Endothelial cell of umbilical vein (primary cell): Measurements from ENCODE around the gene ADCYAP1R1. TPM values are rescaled to one million over a fixed set of nuclear protein-coding genes. Genes with fewer than 3 reads are reported as not detected.

ENCODE experiments used
- BruUV-seq: library from RNA; stranded (reverse); fragments of 400-500 nt; replicated peaks from 2 replicates; lab custom pipeline; 2021; lab: Mats Ljungman, UMichigan
- CTCF ChIA-PET: fragments of 300-600, 350-600 bp; sonication (Branson Sonifier 250); formaldehyde crosslinking; loops from one replicate; lab custom pipeline; 2021; ENCODE audit warnings: antibody characterized with exemption, inconsistent platforms; lab: Charles Lee
- POLR2A ChIA-PET: fragments of 300-600, 350-600 bp; sonication (Branson Sonifier 250); formaldehyde crosslinking; loops from one replicate; lab custom pipeline; 2021; ENCODE audit warnings: antibody characterized with exemption, inconsistent platforms; lab: Charles Lee
- DNase-seq: peaks from one replicate; pipeline ENCODE4 v3.0.0-alpha.2; 2011; ENCODE audit warnings: low read depth, low spot score
- FAIRE-seq: peaks from 2 replicates; lab custom pipeline; 2011; peaks lifted over from hg19 to GRCh38; lab: Jason Lieb, UNC
- H2AFZ ChIP-seq: 2 replicates; pipeline ENCODE4 v1.6.0; 2012; ENCODE audit warnings: low read depth, low read length, control low read depth, inconsistent platforms
- H3K27ac ChIP-seq: 2 replicates; pipeline ENCODE4 v1.5.1; 2011; ENCODE audit warnings: low read depth, mild to moderate bottlenecking, control low read depth, low read length, moderate library complexity; ENCODE audit not compliant: insufficient read depth
- H3K27me3 ChIP-seq, 2 experiments: 2 replicates each; pipeline versions ENCODE4 v1.6.0 to v1.6.1; 2011; ENCODE audit warnings: low read length in 2 of 2, mixed read lengths in 1 of 2; ENCODE audit not compliant: control insufficient read depth in 2 of 2, insufficient read depth in 2 of 2
- H3K36me3 ChIP-seq, 2 experiments: 2 replicates in 1 of 2; 3 replicates in 1 of 2; pipeline ENCODE4 v1.5.1; 2011; ENCODE audit warnings: low read length in 2 of 2, mild to moderate bottlenecking in 1 of 2, moderate library complexity in 1 of 2; ENCODE audit not compliant: control insufficient read depth in 2 of 2, insufficient read depth in 2 of 2; ENCODE audit errors: extremely low read depth in 1 of 2
- H3K4me1 ChIP-seq: 3 replicates; pipeline ENCODE4 v1.5.1; 2011; ENCODE audit warnings: mild to moderate bottlenecking, low read length; ENCODE audit not compliant: control insufficient read depth, insufficient read depth; ENCODE audit errors: extremely low read depth
- H3K4me2 ChIP-seq: 2 replicates; pipeline ENCODE4 v1.6.1; 2011; ENCODE audit warnings: low read length, control low read depth, mixed read lengths; ENCODE audit not compliant: insufficient read depth
- H3K4me3 ChIP-seq, 3 experiments: fragments of 200-600 bp in 1 of 3; sonication (generic), shearing (Covaris generic) in 1 of 3; replicated peaks in 1 of 3; 2 replicates each; pipeline ENCODE4 v1.5.1; 2011 to 2016; ENCODE audit warnings: control low read depth in 3 of 3, low read length in 3 of 3, mild to moderate bottlenecking in 2 of 3, inconsistent platforms in 1 of 3, low read depth in 1 of 3, moderate library complexity in 1 of 3; ENCODE audit not compliant: insufficient read depth in 1 of 3
- H3K79me2 ChIP-seq: 2 replicates; pipeline ENCODE4 v1.6.0; 2012; ENCODE audit warnings: low read length, inconsistent platforms; ENCODE audit not compliant: control insufficient read depth, insufficient read depth
- H3K9ac ChIP-seq: replicated peaks from 2 replicates; pipeline ENCODE3; 2011; ENCODE audit warnings: low read length, control low read depth; ENCODE audit not compliant: insufficient read depth; ENCODE audit errors: extremely low read depth
- H3K9me1 ChIP-seq: replicated peaks from 3 replicates; pipeline ENCODE4 v1.6.0; 2011; ENCODE audit warnings: mild to moderate bottlenecking, low read length; ENCODE audit not compliant: control insufficient read depth, insufficient read depth; ENCODE audit errors: extremely low read depth
- H3K9me3 ChIP-seq: replicated peaks from 2 replicates; pipeline ENCODE4 v1.5.1; 2012; ENCODE audit warnings: low read length, inconsistent platforms; ENCODE audit not compliant: control insufficient read depth, insufficient read depth
- H4K20me1 ChIP-seq: replicated peaks from 2 replicates; pipeline ENCODE3; 2011; ENCODE audit warnings: mild to moderate bottlenecking, low read length; ENCODE audit not compliant: control insufficient read depth, insufficient read depth; ENCODE audit errors: extremely low read depth
- EZH2 ChIP-seq: IDR thresholded peaks from 2 replicates; pipeline ENCODE4 v1.6.1; 2012; ENCODE audit warnings: borderline replicate concordance, low read depth, mild to moderate bottlenecking, moderate library complexity, low read length, inconsistent platforms; ENCODE audit not compliant: severe bottlenecking
- FOS ChIP-seq: IDR thresholded peaks from 2 replicates; pipeline ENCODE4 v1.6.1; 2011; ENCODE audit warnings: mild to moderate bottlenecking, low read length, moderate library complexity, borderline replicate concordance; ENCODE audit not compliant: insufficient read depth
- GATA2 ChIP-seq: IDR thresholded peaks from 2 replicates; pipeline ENCODE4 v1.7.0; 2011; ENCODE audit warnings: low read depth, mild to moderate bottlenecking, moderate library complexity, mixed read lengths, low read length; ENCODE audit not compliant: insufficient read length, insufficient read depth
- JUN ChIP-seq: IDR thresholded peaks from 2 replicates; pipeline ENCODE4 v1.6.1; 2011; ENCODE audit warnings: borderline replicate concordance, low read depth; ENCODE audit not compliant: insufficient read length, insufficient read depth
- MYC ChIP-seq: IDR thresholded peaks from one replicate; pipeline ENCODE4 v1.6.1; 2011; ENCODE audit warnings: mild to moderate bottlenecking, low read depth, low read length
- POLR2A ChIP-seq: IDR thresholded peaks from 2 replicates; pipeline ENCODE4 v1.6.1; 2012; ENCODE audit warnings: low read depth, mild to moderate bottlenecking, control low read depth, low read length
- POLR2AphosphoS5 ChIP-seq: IDR thresholded peaks from 2 replicates; pipeline ENCODE4 v1.6.1; 2012; ENCODE audit warnings: low read depth, mild to moderate bottlenecking, control low read depth, low read length, moderate library complexity; ENCODE audit not compliant: insufficient read depth
- dilution Hi-C: fragments of 300-500 bp; cut with MboI; formaldehyde crosslinking; loops from one replicate; pipeline ENCODE4 v1.15.0; 2019; ENCODE audit warnings: low sequenced_read_pairs; ENCODE audit not compliant: extremely low pct_ligation_motif_present
- intact Hi-C: fragments of 100-400 bp; cut with micrococcal nuclease; formaldehyde crosslinking; loops from one replicate; pipeline ENCODE4 v1.10.0; 2022
- polyA plus RNA-seq, 4 experiments: library from polyadenylated mRNA; depleted of rRNA in 3 of 4; stranded (reverse) in 3 of 4; unstranded in 1 of 4; fragments of >200 nt; gene quantifications; 2 replicates each; pipeline versions ENCODE4 v1.2.1 to v1.2.3, GENCODE V29; 2011 to 2012; ENCODE audit warnings: missing spikeins in 1 of 4
- total RNA-seq: library from RNA; stranded (reverse); gene quantifications from 2 replicates; pipeline ENCODE4 v1.2.3, GENCODE V29; 2021
- TF ChIP-seq, protein P1 (sequence below): IDR thresholded peaks from 2 replicates; pipeline ENCODE4 v1.6.1; 2011; ENCODE audit not compliant: insufficient read depth, insufficient read length
- TF ChIP-seq, protein P2 (sequence below), 2 donors: IDR thresholded peaks; 1 replicate in 1 of 2; 2 replicates in 1 of 2; pipeline ENCODE4 v1.5.1; 2011; ENCODE audit warnings: low read length in 2 of 2, mild to moderate bottlenecking in 2 of 2, moderate library complexity in 2 of 2, control low read depth in 1 of 2, inconsistent platforms in 1 of 2, low read depth in 1 of 2; ENCODE audit not compliant: insufficient read depth in 1 of 2; ENCODE audit errors: extremely low read depth in 1 of 2

ADCYAP1R1 gene
- total and polyA plus RNA-seq, 2 donors (not counting 3 experiments of a cell fraction or from before 2014, with no cell fraction given), result 0.04 TPM; not detected in 1

DNA sequence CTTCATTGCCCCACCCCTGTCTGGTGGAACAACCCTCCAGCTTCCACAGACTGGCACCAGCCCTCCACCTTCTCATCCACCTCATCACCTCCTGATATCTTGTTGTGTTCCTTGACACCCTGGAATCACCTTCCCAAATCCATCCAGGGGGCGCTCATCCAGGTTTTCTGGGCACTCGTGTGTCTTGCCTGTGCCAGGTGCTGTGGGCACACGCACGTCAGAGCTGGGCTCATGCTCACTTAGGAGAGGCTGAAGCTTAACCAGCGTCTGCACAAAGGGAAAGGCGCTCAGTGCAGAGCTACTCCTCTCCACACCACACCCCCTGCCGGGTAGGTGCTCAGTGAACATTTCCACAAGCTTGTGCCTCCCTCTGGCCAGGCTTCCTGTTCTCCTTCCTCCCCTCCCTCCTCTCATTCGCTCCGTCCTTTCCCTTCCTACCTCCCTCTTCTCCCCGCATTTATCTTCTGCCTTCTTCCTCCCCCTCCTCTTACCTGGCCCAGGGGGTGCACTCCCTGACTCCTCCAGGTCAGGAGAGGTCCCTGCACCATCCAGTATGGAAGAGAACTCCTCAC lies 4.8 kb downstream of the ADCYAP1R1 start:
- CTCF ChIA-PET, result interaction anchor here (1.6 to 2.6 kb wide), 2 partner anchors 66 to 73 kb away, joined by 6 to 14 read pairs; no protein-coding TSS in a partner anchor
- no peak overlapping the region for H3K27ac ChIP-seq
- H2AFZ ChIP-seq, result no peak overlapping the region
- no peaks in the 10 kb centered on the region for H3K9me1 ChIP-seq
- no TSS peak for BruUV-seq
- no peak for FAIRE-seq
- DNase-seq, result no peak
- H3K4me1 ChIP-seq, result no peaks in the 10 kb centered on the region
- TF ChIP-seq MYC (no peak), GATA2 (no peak), POLR2A (no peak), POLR2AphosphoS5 (no peak), FOS (no peak), JUN (no peak), EZH2 (no peak)
- TF ChIP-seq, protein P1, sequence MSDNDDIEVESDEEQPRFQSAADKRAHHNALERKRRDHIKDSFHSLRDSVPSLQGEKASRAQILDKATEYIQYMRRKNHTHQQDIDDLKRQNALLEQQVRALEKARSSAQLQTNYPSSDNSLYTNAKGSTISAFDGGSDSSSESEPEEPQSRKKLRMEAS, result no peak
- TF ChIP-seq, protein P2, sequence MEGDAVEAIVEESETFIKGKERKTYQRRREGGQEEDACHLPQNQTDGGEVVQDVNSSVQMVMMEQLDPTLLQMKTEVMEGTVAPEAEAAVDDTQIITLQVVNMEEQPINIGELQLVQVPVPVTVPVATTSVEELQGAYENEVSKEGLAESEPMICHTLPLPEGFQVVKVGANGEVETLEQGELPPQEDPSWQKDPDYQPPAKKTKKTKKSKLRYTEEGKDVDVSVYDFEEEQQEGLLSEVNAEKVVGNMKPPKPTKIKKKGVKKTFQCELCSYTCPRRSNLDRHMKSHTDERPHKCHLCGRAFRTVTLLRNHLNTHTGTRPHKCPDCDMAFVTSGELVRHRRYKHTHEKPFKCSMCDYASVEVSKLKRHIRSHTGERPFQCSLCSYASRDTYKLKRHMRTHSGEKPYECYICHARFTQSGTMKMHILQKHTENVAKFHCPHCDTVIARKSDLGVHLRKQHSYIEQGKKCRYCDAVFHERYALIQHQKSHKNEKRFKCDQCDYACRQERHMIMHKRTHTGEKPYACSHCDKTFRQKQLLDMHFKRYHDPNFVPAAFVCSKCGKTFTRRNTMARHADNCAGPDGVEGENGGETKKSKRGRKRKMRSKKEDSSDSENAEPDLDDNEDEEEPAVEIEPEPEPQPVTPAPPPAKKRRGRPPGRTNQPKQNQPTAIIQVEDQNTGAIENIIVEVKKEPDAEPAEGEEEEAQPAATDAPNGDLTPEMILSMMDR (IDR thresholded peaks at IDR 0.05; ENCODE audit: extremely low read depth in 1 of 2, insufficient read depth in 1 of 2, low read depth in 1 of 2, low read length in 2 of 2), result no peak
- H3K4me3 ChIP-seq, result no peak overlapping the region
- no peak overlapping the region for H3K9ac ChIP-seq
- no peaks in the 10 kb centered on the region for H3K79me2 ChIP-seq
- H3K9me3 ChIP-seq, result no peaks in the 10 kb centered on the region
- no peak overlapping the region for H3K4me2 ChIP-seq
- dilution Hi-C loops, result no loop called here
- POLR2A ChIA-PET, result no interaction called here
- no peaks in the 10 kb centered on the region for H4K20me1 ChIP-seq
- H3K27me3 ChIP-seq, result peaks cover 19 to 23% of the 10 kb centered on the region in 2 experiments
- H3K36me3 ChIP-seq, result no peaks in the 10 kb centered on the region
- intact Hi-C loops, result loop anchor here (5.0 kb wide), 1 partner anchor 255 kb away; no protein-coding TSS in a partner anchor
